GM12864 (cell line): ENCODE measurements around the gene GALNT2.

Experiments used
- DNase-seq: peaks from one replicate; pipeline ENCODE4 v3.0.0-alpha.2; 2011; ENCODE audit warnings: low read depth
- H3K4me3 ChIP-seq: 2 replicates; pipeline ENCODE4 v1.5.1; 2011; ENCODE audit warnings: mild to moderate bottlenecking, low read depth, low read length, control low read depth
- TF ChIP-seq, protein P1 (sequence below): IDR thresholded peaks from 2 replicates; pipeline ENCODE4 v1.5.1; 2011; ENCODE audit warnings: low read depth, mild to moderate bottlenecking, moderate library complexity, low read length, control low read depth, inconsistent platforms; ENCODE audit errors: missing control alignments

GALNT2 gene

DNA sequence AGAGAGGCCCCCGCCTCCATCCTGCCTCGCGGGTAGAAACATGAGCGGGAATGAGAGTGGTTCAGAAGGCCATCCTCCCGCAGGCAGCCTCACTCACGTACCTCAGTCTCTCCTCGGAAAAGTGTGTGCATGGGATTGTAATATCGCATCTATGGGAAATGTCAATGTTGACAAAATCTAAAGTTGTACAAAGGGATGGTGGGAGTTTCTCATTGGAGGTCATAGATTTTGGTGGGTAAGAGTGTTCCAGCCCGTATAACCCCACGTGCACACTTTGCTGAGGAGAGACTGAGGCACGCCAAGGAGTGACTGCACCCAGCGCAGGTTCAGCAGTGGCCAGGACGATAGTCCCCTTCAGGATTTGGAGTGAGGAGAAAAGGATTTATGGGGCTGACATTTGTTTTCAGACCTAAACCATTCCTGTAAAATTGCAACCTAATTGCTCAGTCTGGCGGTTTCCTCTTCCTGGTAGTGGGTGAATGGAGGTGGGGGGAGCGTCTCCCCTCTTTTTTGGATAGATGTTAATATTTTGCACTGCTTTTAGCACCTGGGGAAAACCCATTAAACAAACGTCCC is 59.6 kb downstream of the GALNT2 start:
- DNase-seq, result no peak
- TF ChIP-seq, protein P1, sequence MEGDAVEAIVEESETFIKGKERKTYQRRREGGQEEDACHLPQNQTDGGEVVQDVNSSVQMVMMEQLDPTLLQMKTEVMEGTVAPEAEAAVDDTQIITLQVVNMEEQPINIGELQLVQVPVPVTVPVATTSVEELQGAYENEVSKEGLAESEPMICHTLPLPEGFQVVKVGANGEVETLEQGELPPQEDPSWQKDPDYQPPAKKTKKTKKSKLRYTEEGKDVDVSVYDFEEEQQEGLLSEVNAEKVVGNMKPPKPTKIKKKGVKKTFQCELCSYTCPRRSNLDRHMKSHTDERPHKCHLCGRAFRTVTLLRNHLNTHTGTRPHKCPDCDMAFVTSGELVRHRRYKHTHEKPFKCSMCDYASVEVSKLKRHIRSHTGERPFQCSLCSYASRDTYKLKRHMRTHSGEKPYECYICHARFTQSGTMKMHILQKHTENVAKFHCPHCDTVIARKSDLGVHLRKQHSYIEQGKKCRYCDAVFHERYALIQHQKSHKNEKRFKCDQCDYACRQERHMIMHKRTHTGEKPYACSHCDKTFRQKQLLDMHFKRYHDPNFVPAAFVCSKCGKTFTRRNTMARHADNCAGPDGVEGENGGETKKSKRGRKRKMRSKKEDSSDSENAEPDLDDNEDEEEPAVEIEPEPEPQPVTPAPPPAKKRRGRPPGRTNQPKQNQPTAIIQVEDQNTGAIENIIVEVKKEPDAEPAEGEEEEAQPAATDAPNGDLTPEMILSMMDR, result no peak
- H3K4me3 ChIP-seq, result no peak overlapping the region

DNA sequence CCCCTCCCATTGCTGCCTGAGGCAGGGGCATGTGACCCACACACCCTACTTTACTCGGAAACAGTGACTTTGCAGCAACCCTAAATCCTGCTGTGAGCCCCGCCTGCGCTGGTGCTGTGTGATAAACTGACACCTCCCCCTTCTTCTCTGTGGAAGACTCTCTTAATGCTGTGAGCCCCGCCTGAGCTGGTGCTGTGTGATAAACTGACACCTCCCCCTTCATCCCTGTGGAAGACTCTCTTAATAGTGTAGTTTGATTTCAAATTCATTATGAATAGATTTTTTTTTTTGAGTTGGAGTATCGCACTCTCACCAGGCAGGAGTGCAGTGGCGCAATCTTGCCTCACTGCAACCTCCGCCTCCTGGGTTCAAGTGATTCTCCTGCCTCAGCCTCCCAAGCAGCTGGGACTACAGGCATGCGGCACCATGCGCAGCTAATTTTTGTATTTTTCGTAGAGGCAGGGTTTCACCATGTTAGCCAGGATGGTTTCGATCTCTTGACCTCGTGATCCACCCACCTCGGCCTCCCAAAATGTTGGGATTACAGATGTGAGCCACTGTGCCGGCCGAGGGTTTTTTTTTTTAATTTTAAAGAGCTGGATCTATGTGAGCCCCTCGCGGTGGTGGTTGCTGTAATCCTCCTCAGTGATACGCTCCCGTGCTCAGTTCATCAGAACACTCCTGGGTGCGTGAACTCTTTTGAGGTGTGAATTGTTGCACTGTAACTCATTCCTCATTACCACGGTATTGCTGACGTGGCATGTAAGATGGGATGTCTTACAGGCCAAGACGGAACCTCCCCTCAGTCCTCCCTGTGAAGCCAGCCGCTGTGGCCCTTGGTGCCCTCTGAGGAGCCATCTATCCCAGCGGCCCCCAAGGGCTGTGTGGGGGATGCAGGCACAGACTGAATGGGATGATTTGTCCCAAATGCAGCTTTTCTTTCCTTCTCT is 60.3 kb downstream of the GALNT2 start:
- H3K4me3 ChIP-seq, result no peak overlapping the region
- DNase-seq, result no peak
- TF ChIP-seq, protein P1, result no peak

DNA sequence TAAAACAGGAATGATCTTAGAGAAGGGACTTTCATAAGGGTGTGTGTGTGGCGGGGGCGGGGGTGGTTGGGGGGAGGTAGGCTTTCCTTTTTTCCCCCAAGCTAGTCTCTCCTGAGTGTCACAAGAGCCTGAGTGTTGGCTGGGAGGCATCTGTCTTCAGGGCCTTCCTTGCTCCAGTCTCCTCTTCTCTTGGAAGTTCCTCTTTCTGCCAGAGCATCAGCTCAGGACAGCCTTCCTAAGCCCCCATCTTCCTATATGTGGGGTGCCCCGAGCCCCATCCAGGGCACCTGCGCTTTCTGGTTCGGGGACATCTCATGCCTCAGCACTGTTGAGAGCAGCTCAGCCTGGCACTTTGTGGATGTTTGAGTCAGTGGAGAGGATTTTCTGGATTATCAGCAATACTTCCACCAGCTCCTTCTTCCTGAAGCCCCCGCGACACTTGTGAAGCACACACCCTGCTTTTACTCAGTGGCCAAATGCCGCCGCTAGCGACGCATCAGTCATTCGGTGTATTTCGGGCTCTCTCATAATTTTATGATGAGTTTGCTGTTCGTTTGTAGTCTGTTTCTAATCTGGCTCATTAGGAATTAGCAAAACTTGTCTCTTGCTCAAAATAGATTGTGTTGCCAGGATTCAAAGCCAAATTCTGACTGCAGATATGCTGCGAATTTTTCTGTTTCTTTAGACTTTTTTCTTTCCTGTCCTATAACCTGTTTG is 61.7 kb downstream of the GALNT2 start:
- no peak for DNase-seq
- H3K4me3 ChIP-seq, result no peak overlapping the region
- TF ChIP-seq, protein P1, result no peak

DNA sequence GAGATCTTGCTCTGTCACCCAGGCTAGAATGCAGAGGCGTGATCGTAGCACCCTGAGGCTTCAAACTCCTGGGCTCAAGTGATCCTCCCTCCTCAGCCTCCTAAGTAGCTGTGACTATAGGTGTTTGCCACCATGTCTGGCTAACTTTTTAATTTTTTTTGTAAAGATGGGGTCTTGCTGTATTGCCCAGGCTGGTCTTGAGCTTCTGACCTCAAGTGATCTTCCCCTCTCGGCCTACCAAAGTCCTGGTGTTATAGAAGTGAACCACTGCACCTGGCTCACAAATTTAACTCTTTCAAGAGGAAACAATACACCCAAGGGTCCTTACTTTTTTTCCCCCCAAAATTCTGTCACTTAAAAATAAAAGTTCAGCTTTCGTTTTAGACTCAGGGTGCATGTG is 62.3 kb downstream of the GALNT2 start:
- DNase-seq, result no peak
- TF ChIP-seq, protein P1, result no peak
- H3K4me3 ChIP-seq, result no peak overlapping the region

DNA sequence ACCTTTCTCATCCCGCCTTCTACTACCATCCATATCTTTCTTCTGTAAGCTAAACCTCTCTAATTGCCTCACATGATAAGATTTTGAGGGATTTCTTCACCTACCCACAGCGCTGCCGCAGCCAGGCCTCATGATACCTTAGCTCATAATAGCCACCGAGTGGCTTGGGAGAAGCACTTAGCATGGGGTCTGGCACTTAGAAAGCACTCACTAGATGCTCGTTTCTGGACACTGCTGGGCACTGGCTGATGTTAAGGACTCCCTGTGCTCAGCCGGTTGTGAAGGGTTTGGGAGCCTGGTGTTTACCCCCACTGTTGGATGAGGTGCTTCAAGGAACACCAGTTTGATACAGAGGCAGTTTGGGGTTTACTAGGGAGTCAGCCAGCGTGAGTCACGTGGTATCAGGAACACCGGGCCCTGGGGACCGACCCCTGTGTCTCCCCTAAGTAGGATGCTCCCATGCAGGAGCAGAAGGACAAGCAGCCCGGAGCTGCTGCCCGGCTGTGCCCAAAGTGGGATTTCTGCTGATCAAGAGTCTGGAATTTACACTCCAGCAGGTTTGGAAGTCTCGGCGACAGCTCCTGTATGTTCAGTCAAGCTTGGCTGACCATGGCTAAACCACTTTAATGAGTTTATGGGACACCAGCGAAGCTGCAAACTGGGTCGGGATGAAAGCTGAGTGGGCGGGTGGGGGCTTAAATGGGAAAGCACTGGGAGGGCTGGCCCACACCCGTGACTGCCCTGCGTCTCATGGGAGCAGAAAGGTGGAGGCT is 63.3 kb downstream of the GALNT2 start:
- no peak for DNase-seq
- TF ChIP-seq, protein P1, result no peak
- H3K4me3 ChIP-seq, result no peak overlapping the region

DNA sequence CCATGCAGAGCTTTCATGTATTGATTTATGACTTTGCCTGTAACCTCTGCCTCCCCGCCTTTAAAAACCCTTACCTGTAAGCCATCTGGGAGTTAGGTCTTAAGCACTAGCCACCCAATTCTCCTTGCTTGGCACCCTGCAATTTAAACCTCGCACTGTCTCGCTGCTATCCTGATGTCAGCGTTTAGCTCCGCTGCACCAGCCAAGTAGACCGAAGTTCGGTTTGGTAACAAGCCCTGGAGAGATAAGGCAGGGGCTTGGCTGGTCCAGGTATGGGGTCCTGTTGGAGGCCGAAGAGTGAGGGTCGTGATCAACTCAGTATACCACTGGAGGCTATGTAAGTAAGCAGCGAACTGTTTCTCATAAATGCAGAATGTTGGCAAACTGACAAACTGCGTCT is 64.4 kb downstream of the GALNT2 start:
- no peak overlapping the region for H3K4me3 ChIP-seq
- DNase-seq, result no peak
- TF ChIP-seq, protein P1, result no peak
